PC-9 (cell line): ENCODE results near the gene MRPS18B.

ENCODE experiments used
- CTCF ChIP-seq: fragments of 200-600 bp; sonication (generic); conservative IDR thresholded peaks from 2 replicates; pipeline ENCODE4 v1.6.1; 2017; ENCODE audit warnings: mixed run types, antibody characterized with exemption, mild to moderate bottlenecking, moderate library complexity
- EZH2 ChIP-seq: fragments of 200-600 bp; sonication (generic); IDR thresholded peaks from 2 replicates; pipeline ENCODE4 v1.8.0; 2017; ENCODE audit warnings: antibody characterized with exemption, low read depth

GRCh38 chr6:30616811-30617564, 652 bp upstream of the MRPS18B start, which contains the start of gene PPP1R10:
- TF ChIP-seq CTCF = no peak
- TF ChIP-seq EZH2 = no peak
